Kidney (tissue), 22 donors: ENCODE results near the gene IGFBP1. TPM values are rescaled to one million over a fixed set of nuclear protein-coding genes. Genes with fewer than 3 reads are reported as not detected.
"Not testable (repeated sequence)": the region's sequence is repeated elsewhere in the genome, so short reads cannot be mapped to it uniquely, and the experiment has no call there.

Experiments used
- DNase-seq, 5 donors: peaks; one replicate each; pipeline ENCODE4 v3.0.0-alpha.2; 2013 to 2020
- FAIRE-seq: peaks from 2 replicates; lab custom pipeline; 2012; peaks lifted over from hg19 to GRCh38; lab: Jason Lieb, UNC
- H3K27ac ChIP-seq, 2 donors: one replicate each; pipeline ENCODE4 v1.7.0; 2013; ENCODE audit warnings: low read depth in 2 of 2, low read length in 2 of 2, inconsistent platforms in 1 of 2
- H3K27me3 ChIP-seq: one replicate; pipeline ENCODE4 v1.7.1; 2013; ENCODE audit warnings: low read length, inconsistent platforms; ENCODE audit not compliant: control insufficient read depth, insufficient read depth
- H3K36me3 ChIP-seq, 3 donors: one replicate each; pipeline versions ENCODE4 v1.7.0 to v1.7.1; 2013; ENCODE audit warnings: low read length in 3 of 3, control low read depth in 1 of 3, inconsistent platforms in 1 of 3; ENCODE audit not compliant: insufficient read depth in 3 of 3, control insufficient read depth in 2 of 3
- H3K4me1 ChIP-seq, 3 donors: one replicate each; pipeline versions ENCODE4 v1.7.0 to v1.7.1; 2013; ENCODE audit warnings: low read length in 3 of 3, inconsistent platforms in 1 of 3, low read depth in 1 of 3; ENCODE audit not compliant: control insufficient read depth in 2 of 3, insufficient read depth in 2 of 3
- H3K4me3 ChIP-seq, 3 donors: one replicate each; pipeline versions ENCODE4 v1.7.0 to v1.8.1; 2013; ENCODE audit warnings: low read length in 3 of 3, control low read depth in 1 of 3, inconsistent platforms in 1 of 3
- H3K9ac ChIP-seq, 3 donors: one replicate each; pipeline versions ENCODE4 v1.7.0 to v1.7.1; 2013; ENCODE audit warnings: low read length in 3 of 3, control low read depth in 1 of 3, inconsistent platforms in 1 of 3
- H3K9me3 ChIP-seq, 3 donors: one replicate each; pipeline versions ENCODE4 v1.7.0 to v1.7.1; 2013; ENCODE audit warnings: low read length in 3 of 3, control low read depth in 1 of 3, inconsistent platforms in 1 of 3; ENCODE audit not compliant: control insufficient read depth in 2 of 3, insufficient read depth in 1 of 3
- intact Hi-C: fragments of 100-400 bp; cut with DNase I; formaldehyde crosslinking; loops from one replicate; pipeline ENCODE4 v1.11.1; 2022
- long read RNA-seq, 10 donors: library from polyadenylated mRNA in 1 of 10; unstranded in 1 of 10; transcript quantifications; one replicate each; pipeline ENCODE4 v2.0.0 and lab custom pipeline, GENCODE V29; 2021 to 2026
- polyA plus RNA-seq: library from polyadenylated mRNA; stranded (reverse); fragments of 350-450 nt; fragmentation: Illumina TruSeq; extraction: RNeasy Lipid Tissue Mini Kit (QIAGEN cat#74804); gene quantifications from one replicate; pipeline ENCODE4 v1.2.3, GENCODE V29; 2014; ENCODE audit warnings: low read depth, low replicate concordance; ENCODE audit not compliant: insufficient read depth
- total RNA-seq: library from RNA; stranded (reverse); fragmentation: NEBNext Ultra II Directional; extraction: Animal tissue kit (Norgen Biotek cat#: 25700); gene quantifications from one replicate; pipeline ENCODE4 v1.2.1, GENCODE V29; 2021
- TF ChIP-seq, protein P1 (sequence below): IDR thresholded peaks from 3 replicates; pipeline ENCODE4 v1.5.1; 2012; ENCODE audit warnings: mild to moderate bottlenecking, moderate library complexity, borderline replicate concordance; ENCODE audit not compliant: insufficient read depth; ENCODE audit errors: extremely low read depth
- donor health status: control.
- donor health status: control.
- donor health status: control.
- donor health status: control.
- donor health status: control.
- donor health status: DM: yes; HTN: yes; CAD: no.
- donor health status: Normal renal cell carcinoma (clear cell type).

Gene IGFBP1
- not detected for total RNA-seq
- polyA plus RNA-seq, result 0.65 TPM
- long read RNA-seq, donor 1, result 0 reads
- long read RNA-seq, donor 2, result 0 reads
- long read RNA-seq, donor 3, partial matches to known transcripts, result 0 of 1 reads
- long read RNA-seq, donor 3, other reads (novel, unspliced or antisense), result 0 of 1 reads
- long read RNA-seq, donor 4, result 0 reads
- long read RNA-seq, donor 5, result 0 reads
- long read RNA-seq, donor 6, result 0 reads
- long read RNA-seq, donor 7, result 0 reads
- long read RNA-seq, donor 8, partial matches to known transcripts, result 0 of 1 reads
- long read RNA-seq, donor 8, other reads (novel, unspliced or antisense), result 0 of 1 reads
- long read RNA-seq, donor 9, result 0 reads
- long read RNA-seq, donor 10, result 0 reads

DNA sequence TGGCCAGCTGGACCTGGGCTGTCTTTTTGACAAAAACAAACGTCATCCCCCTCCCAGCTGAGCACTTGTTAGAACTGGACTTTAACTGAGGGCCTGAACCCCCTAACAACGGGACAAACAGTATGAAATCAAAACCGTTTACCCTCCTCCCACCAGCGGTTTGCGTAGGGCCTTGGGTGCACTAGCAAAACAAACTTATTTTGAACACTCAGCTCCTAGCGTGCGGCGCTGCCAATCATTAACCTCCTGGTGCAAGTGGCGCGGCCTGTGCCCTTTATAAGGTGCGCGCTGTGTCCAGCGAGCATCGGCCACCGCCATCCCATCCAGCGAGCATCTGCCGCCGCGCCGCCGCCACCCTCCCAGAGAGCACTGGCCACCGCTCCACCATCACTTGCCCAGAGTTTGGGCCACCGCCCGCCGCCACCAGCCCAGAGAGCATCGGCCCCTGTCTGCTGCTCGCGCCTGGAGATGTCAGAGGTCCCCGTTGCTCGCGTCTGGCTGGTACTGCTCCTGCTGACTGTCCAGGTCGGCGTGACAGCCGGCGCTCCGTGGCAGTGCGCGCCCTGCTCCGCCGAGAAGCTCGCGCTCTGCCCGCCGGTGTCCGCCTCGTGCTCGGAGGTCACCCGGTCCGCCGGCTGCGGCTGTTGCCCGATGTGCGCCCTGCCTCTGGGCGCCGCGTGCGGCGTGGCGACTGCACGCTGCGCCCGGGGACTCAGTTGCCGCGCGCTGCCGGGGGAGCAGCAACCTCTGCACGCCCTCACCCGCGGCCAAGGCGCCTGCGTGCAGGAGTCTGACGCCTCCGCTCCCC is at the start of gene IGFBP1:
TSS of gene IGFBP1 (plus strand) at position 304 of the 808 bp plus-strand sequence. CDS start at position 469, 165 bp downstream.
- peak; percentile 43 to 73 (median 53) for DNase-seq
- Histone ChIP-seq H3K27me3 (peaks cover 13% of the 10 kb centered on the region), H3K4me3 (peak within 1 kb of the TSS in 1 of 3 donors; percentile 42), H3K4me1 (peaks cover 0 to 8% (median 0%) of the 10 kb centered on the region in 3 donors), H3K9me3 (no peaks in the 10 kb centered on the region), H3K9ac (no peak within 1 kb of the TSS), H3K27ac (no peak within 1 kb of the TSS), H3K36me3 (no peaks in the 10 kb centered on the region)
- TF ChIP-seq, protein P1, sequence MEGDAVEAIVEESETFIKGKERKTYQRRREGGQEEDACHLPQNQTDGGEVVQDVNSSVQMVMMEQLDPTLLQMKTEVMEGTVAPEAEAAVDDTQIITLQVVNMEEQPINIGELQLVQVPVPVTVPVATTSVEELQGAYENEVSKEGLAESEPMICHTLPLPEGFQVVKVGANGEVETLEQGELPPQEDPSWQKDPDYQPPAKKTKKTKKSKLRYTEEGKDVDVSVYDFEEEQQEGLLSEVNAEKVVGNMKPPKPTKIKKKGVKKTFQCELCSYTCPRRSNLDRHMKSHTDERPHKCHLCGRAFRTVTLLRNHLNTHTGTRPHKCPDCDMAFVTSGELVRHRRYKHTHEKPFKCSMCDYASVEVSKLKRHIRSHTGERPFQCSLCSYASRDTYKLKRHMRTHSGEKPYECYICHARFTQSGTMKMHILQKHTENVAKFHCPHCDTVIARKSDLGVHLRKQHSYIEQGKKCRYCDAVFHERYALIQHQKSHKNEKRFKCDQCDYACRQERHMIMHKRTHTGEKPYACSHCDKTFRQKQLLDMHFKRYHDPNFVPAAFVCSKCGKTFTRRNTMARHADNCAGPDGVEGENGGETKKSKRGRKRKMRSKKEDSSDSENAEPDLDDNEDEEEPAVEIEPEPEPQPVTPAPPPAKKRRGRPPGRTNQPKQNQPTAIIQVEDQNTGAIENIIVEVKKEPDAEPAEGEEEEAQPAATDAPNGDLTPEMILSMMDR, result no peak
- intact Hi-C loops, result no loop called here
- no peak for FAIRE-seq

DNA sequence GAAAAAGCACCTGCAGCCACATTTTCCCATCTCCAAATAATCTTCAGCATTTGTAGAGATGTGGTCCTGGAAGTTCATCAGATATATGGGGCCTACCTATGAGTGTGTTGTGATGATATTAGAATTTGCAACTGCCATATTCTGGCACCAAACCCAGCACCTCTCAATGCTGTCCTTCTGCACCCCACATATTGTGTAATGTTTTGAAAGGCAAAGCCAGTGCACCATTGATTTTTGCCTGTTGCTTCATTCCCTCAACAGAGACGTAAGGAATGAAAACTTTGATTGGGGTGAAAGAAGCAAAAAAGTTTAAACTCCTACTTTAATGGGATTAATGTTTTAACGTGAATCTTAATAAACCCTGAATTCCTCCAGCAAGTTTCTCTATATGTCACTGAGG is 49.4 kb upstream of the IGFBP1 start:
- H3K27ac ChIP-seq, H3K9ac ChIP-seq, H3K4me1 ChIP-seq, DNase-seq, H3K4me3 ChIP-seq, intact Hi-C loops, H3K9me3 ChIP-seq, H3K27me3 ChIP-seq, FAIRE-seq, H3K36me3 ChIP-seq: not testable (repeated sequence)

DNA sequence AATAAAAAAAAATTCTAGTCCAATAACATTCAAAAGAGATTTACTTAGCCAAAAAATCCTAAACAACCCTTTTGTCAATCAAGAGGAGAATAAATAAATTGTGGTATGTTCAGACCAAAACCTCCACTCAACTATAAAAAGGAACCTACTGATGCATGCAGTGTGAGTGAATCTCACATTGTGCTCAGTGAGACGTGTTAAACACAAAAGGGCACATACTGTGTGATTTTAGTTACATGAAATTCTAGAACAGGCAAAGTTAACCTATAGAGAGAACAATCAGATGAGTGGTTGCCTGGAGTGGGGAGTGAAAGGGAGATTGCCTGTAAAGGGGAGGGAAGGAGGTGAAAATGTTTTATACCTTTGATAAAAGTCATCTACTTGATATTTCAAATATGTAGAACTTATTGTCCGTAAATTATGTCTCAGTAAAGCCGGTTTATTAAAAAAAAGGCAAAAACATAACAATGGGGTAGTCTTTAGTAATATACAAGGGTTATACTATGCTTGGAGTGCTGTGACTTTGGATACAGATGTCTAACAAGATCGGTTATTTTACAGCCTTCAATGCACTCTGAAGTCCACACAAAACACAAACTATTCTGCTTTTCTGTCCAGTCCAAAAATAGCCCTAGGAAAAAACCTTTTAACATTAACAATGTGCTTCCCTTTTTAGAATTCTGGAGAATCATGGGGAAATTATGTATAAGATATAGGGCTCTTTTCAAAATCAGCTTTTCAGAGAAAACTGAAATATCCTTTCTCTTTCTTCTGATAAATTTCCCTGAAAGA is 46.2 kb upstream of the IGFBP1 start:
- H3K4me1 ChIP-seq, H3K9ac ChIP-seq, H3K27me3 ChIP-seq, intact Hi-C loops, H3K4me3 ChIP-seq, H3K36me3 ChIP-seq, H3K27ac ChIP-seq, FAIRE-seq, H3K9me3 ChIP-seq: not testable (repeated sequence)
- peak in 2 of 5 donors; percentile 3 to 20 for DNase-seq

- H3K9me3 ChIP-seq, intact Hi-C loops, H3K27ac ChIP-seq, H3K4me1 ChIP-seq, FAIRE-seq, H3K4me3 ChIP-seq, H3K36me3 ChIP-seq, H3K9ac ChIP-seq, H3K27me3 ChIP-seq, DNase-seq: not testable (repeated sequence)
Observed at GRCh38 chr7:45846536-45846935, 41.8 kb upstream of the IGFBP1 start.

DNA sequence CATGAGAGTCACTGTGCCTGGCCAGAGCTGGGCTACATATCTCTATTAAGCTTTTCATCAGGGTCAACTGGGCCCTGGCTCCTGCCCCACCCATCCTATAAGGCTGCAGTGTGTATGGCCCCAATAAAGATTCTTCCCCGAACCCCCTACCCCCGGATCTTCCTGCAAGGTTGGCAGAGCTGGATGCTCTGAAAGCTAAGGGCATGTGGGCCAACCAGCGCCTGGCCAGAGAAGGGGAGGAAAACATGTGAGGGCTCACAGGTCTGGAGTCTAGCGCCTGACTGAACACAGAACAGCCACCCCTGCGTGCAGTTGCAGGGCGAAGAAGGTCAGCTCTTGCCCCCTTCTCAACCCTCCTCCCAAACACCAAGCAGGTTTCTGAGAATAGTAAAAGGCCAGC is 39.6 kb upstream of the IGFBP1 start:
- H3K27me3 ChIP-seq, H3K4me3 ChIP-seq, FAIRE-seq, H3K9me3 ChIP-seq, H3K9ac ChIP-seq, intact Hi-C loops, H3K27ac ChIP-seq, DNase-seq, H3K36me3 ChIP-seq, H3K4me1 ChIP-seq: not testable (repeated sequence)

DNA sequence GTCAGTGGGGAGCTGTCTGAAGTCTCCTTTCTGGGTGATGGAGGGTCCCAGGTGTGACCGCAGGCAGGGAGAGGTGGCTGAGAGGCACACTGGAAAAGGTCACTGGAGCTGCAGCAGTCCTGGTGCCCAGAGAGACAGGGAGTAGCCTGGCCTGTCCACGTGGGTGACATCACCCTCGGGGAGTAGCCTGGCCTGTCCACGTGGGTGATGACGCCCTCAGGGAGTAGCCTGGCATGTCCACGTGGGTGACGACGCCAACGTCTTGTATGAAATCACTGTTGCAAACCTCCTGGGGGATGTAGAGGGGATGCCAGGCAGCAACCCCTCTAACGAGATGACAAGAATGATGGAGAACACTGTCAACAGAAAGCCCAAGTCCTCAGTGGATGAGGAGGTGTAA is 35.3 kb upstream of the IGFBP1 start:
- FAIRE-seq, H3K4me1 ChIP-seq, H3K4me3 ChIP-seq, intact Hi-C loops, H3K9ac ChIP-seq, H3K36me3 ChIP-seq, H3K27ac ChIP-seq, DNase-seq, H3K9me3 ChIP-seq, H3K27me3 ChIP-seq: not testable (repeated sequence)

DNA sequence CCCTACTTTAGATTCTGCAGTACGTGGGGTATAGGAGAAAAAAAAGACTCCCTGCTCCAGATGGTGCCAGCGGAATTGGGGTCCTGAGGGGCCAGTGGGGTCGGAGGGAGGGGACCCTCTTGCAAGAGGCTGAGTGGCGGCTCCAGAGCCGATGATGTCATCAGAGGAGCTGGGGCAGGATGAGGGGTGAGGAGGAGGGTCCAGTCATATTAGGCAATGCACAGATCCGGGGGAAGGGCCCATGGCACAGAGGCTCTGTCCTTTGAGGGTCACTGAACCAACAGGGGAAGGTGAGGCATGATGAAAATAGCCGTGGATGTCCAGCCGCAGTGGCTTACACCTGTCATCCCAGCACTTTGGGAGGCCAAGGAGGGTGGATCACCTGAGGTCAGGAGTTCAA is 34.8 kb upstream of the IGFBP1 start:
- H3K4me3 ChIP-seq, intact Hi-C loops, DNase-seq, H3K4me1 ChIP-seq, FAIRE-seq, H3K27ac ChIP-seq, H3K9ac ChIP-seq, H3K9me3 ChIP-seq, H3K36me3 ChIP-seq, H3K27me3 ChIP-seq: not testable (repeated sequence)
